Loucy (cell line): Measurements from ENCODE around the gene CNTF.

Experiments used
- EZH2phosphoT487 ChIP-seq: fragments of 200-600 bp; IDR thresholded peaks from 2 replicates; pipeline ENCODE4 v1.6.1; 2018; ENCODE audit warnings: antibody characterized with exemption, mild to moderate bottlenecking, moderate library complexity, borderline replicate concordance
- TF ChIP-seq, protein P1 (sequence below): fragments of 200-600 bp; sonication (generic); conservative IDR thresholded peaks from 2 replicates; pipeline ENCODE4 v1.5.1; 2014; ENCODE audit warnings: mild to moderate bottlenecking, antibody characterized with exemption, low read length

DNA sequence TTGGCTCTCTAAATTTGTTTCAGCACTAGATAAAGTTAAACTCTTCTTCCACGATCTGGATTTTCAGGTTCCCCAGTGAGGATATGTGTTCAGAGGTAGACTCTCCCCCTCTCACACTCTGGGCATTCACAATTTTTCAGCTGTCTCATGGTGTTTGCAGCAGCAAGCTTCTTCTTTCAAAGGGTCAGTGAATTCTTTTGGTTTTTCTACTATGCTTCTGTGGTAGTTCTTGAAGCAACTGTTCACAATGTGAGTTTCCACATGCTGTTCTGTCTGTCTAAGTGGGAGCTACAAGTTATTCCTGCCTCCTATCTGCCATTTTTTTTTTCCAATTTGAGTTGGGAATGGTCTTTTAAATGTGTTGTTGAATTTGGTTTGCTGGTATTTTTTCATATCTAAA, 25.4 kb downstream of the CNTF start:
- TF ChIP-seq, protein P1, sequence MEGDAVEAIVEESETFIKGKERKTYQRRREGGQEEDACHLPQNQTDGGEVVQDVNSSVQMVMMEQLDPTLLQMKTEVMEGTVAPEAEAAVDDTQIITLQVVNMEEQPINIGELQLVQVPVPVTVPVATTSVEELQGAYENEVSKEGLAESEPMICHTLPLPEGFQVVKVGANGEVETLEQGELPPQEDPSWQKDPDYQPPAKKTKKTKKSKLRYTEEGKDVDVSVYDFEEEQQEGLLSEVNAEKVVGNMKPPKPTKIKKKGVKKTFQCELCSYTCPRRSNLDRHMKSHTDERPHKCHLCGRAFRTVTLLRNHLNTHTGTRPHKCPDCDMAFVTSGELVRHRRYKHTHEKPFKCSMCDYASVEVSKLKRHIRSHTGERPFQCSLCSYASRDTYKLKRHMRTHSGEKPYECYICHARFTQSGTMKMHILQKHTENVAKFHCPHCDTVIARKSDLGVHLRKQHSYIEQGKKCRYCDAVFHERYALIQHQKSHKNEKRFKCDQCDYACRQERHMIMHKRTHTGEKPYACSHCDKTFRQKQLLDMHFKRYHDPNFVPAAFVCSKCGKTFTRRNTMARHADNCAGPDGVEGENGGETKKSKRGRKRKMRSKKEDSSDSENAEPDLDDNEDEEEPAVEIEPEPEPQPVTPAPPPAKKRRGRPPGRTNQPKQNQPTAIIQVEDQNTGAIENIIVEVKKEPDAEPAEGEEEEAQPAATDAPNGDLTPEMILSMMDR: no peak
- TF ChIP-seq EZH2phosphoT487: no peak
